Measurements from ENCODE around the gene SS18L1. TPM values are rescaled to one million over a fixed set of nuclear protein-coding genes. Genes with fewer than 3 reads are reported as not detected.

Gene SS18L1
- total RNA-seq, 1 experiment from 2014 or later: 34.1 TPM

DNA sequence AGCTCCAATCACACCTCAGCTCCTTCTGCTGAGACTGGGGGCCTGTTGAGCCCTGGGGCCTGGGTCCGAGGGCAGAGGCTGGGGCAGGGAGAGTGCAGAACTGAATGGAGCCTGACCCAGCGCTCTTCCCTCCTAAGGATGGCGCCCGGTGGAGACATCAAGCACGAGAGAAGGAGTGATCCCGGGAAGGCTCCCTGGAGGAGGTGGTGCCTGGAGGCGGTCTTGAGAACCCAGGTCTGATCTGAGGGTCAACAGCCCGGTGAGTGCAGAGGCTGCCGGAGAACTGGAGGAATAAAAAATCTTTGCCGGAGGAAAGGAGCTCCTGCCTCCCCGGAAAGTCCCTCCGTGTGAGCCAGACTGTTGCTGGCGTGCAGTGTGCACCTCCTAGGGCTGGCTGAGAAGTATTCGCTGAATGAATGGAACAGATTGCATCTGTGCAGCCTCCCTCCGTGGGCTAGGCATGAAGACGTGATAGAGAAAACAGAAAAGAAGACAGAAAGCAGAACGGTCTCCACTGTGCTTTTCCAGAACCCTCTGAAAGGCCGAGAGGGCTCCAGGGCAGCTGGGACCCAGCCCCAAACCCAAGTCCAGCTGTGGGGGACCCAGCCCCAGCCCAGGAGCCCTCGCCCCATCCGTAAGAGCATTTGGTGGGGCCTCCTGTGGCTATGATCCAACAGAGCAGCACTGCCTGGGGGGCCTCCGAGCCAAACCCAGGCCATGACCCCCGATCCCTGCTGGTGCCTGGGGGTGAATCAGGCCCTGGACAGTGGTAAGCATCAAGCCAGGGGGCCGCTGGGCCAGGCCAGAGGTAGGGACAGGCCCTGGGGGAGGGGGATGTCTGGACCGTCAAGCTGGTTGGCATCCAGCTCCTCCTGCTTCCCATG, 83.4 kb downstream of the SS18L1 start (continued):
- TF ChIP-seq, protein P1, sequence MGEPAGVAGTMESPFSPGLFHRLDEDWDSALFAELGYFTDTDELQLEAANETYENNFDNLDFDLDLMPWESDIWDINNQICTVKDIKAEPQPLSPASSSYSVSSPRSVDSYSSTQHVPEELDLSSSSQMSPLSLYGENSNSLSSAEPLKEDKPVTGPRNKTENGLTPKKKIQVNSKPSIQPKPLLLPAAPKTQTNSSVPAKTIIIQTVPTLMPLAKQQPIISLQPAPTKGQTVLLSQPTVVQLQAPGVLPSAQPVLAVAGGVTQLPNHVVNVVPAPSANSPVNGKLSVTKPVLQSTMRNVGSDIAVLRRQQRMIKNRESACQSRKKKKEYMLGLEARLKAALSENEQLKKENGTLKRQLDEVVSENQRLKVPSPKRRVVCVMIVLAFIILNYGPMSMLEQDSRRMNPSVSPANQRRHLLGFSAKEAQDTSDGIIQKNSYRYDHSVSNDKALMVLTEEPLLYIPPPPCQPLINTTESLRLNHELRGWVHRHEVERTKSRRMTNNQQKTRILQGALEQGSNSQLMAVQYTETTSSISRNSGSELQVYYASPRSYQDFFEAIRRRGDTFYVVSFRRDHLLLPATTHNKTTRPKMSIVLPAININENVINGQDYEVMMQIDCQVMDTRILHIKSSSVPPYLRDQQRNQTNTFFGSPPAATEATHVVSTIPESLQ (CRISPR knock-in tag; IDR thresholded peaks at IDR 0.05): no peak
- TF ChIP-seq ZBTB21 (CRISPR knock-in tag; IDR thresholded peaks at IDR 0.05; ENCODE audit: borderline replicate concordance): no peak
- no peak for TF ChIP-seq OVOL2 (CRISPR knock-in tag; IDR thresholded peaks at IDR 0.05; ENCODE audit: borderline replicate concordance)
- TF ChIP-seq, protein P2, sequence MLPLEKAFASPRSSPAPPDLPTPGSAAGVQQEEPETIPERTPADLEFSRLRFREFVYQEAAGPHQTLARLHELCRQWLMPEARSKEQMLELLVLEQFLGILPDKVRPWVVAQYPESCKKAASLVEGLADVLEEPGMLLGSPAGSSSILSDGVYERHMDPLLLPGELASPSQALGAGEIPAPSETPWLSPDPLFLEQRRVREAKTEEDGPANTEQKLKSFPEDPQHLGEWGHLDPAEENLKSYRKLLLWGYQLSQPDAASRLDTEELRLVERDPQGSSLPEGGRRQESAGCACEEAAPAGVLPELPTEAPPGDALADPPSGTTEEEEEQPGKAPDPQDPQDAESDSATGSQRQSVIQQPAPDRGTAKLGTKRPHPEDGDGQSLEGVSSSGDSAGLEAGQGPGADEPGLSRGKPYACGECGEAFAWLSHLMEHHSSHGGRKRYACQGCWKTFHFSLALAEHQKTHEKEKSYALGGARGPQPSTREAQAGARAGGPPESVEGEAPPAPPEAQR (CRISPR knock-in tag; IDR thresholded peaks at IDR 0.05): no peak

DNA sequence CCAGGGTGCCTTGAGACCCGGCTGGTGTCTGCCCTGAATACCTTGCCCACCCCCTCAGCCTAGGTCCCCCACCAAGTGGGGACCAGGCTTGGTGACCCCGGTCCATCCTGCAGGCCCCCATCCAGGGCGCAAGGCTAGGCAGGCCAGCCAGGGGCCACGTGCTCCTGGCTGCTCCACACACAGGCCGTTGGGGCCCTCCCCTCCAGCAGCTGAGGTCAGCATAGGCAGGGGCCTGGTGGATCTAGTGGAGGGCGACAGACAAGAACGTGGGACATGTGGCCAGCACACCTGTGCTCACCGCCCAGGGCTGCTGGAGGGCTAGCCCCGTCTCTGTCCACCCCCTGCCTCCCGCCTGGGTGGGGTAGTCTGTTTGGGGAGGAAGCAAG, 84.0 kb downstream of the SS18L1 start:
- no peak overlapping the region for H3K27ac Mint-ChIP-seq
- POLR2A ChIA-PET: no interaction called here
- H3K4me1 Mint-ChIP-seq: peaks cover 3% of the 10 kb centered on the region
- CTCF ChIA-PET: interaction anchor here (1.0 to 1.1 kb wide), 2 partner anchors 9 to 45 kb away, joined by 3 to 4 read pairs; no protein-coding TSS in a partner anchor
- H3K4me3 Mint-ChIP-seq: no peak overlapping the region
- no peaks in the 10 kb centered on the region for H3K36me3 Mint-ChIP-seq
- DNase-seq (ENCODE audit: low spot score): no peak
- no peaks in the 10 kb centered on the region for H3K9me3 Mint-ChIP-seq
- peak; percentile 9; the same call in 1 of the 2 replicates for ATAC-seq
- TF ChIP-seq, protein P3, sequence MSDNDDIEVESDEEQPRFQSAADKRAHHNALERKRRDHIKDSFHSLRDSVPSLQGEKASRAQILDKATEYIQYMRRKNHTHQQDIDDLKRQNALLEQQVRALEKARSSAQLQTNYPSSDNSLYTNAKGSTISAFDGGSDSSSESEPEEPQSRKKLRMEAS (CRISPR knock-in tag; IDR thresholded peaks at IDR 0.05): no peak
- no peak for TF ChIP-seq ZNF416 (CRISPR knock-in tag; IDR thresholded peaks at IDR 0.05)
- TF ChIP-seq, protein P4, sequence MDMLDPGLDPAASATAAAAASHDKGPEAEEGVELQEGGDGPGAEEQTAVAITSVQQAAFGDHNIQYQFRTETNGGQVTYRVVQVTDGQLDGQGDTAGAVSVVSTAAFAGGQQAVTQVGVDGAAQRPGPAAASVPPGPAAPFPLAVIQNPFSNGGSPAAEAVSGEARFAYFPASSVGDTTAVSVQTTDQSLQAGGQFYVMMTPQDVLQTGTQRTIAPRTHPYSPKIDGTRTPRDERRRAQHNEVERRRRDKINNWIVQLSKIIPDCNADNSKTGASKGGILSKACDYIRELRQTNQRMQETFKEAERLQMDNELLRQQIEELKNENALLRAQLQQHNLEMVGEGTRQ (CRISPR knock-in tag; IDR thresholded peaks at IDR 0.05): 0 out of 2 replicates have a peak, but pooled peaks have one; percentile 25
- H3K27me3 Mint-ChIP-seq (ENCODE audit: low read depth): peaks cover 5% of the 10 kb centered on the region; the same call in 1 of the 2 replicates

DNA sequence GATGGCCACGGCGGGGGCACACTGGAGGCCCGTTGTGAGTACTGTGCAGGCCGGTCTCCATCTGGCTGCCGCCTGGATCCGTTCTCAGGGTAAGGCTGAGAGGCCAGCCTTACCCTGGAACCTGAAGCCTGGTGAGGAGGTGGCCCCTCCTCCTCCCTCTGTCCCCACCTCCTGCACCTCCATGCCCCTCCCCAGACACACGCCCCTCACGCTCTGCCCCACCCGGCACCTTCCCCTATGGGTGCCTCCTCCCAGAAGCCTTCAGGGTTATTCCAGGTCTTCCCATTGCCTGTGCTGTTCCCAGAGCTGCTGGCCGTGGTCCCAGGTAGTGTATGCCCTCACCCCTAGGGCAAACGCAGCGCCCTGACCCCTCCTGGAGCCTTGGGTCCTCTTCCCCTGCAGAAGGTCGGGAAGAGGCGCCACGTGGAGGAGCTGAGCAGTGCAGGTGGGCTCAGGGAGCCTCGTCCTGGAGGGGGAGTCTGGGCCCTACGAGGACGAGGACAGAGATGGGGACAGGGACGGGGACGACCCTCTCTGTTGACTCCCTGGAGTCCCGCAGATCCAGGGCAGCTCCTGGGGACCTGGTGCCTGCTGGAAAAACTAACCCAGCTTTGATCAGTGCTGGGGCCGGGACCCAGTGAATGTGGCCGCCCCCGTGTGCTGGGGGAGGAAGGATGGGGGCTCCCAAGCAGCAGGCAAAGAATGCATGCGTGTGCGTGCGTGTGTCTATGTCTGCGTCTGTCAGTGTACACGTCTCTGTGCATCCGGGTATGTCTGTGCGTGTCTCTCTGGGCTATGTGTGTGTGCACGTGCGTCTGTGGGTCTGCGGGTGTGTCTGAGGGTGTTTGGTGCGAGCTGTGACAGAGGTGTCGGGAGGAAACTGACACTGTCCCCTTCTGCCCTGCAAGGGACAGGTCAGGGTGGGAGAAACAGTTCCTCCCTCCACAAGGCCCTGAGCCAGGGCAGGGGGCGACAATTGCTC, 84.7 kb downstream of the SS18L1 start:
- ChIA-PET CTCF (interaction anchor here (0.7 to 1.1 kb wide), 3 partner anchors 8 to 44 kb away, joined by 3 to 4 read pairs (median 3); no protein-coding TSS in a partner anchor), POLR2A (no interaction called here)
- Mint-ChIP-seq H3K9me3 (no peaks in the 10 kb centered on the region), H3K27ac (no peak overlapping the region), H3K36me3 (no peaks in the 10 kb centered on the region), H3K4me1 (peaks cover 3% of the 10 kb centered on the region), H3K4me3 (no peak overlapping the region), H3K27me3 (ENCODE audit: low read depth) (peaks cover 4% of the 10 kb centered on the region; the same call in 1 of the 2 replicates)
- DNase-seq (ENCODE audit: low spot score): peak; percentile 59
- ATAC-seq: peak; percentile 95
- TF ChIP-seq, protein P5, sequence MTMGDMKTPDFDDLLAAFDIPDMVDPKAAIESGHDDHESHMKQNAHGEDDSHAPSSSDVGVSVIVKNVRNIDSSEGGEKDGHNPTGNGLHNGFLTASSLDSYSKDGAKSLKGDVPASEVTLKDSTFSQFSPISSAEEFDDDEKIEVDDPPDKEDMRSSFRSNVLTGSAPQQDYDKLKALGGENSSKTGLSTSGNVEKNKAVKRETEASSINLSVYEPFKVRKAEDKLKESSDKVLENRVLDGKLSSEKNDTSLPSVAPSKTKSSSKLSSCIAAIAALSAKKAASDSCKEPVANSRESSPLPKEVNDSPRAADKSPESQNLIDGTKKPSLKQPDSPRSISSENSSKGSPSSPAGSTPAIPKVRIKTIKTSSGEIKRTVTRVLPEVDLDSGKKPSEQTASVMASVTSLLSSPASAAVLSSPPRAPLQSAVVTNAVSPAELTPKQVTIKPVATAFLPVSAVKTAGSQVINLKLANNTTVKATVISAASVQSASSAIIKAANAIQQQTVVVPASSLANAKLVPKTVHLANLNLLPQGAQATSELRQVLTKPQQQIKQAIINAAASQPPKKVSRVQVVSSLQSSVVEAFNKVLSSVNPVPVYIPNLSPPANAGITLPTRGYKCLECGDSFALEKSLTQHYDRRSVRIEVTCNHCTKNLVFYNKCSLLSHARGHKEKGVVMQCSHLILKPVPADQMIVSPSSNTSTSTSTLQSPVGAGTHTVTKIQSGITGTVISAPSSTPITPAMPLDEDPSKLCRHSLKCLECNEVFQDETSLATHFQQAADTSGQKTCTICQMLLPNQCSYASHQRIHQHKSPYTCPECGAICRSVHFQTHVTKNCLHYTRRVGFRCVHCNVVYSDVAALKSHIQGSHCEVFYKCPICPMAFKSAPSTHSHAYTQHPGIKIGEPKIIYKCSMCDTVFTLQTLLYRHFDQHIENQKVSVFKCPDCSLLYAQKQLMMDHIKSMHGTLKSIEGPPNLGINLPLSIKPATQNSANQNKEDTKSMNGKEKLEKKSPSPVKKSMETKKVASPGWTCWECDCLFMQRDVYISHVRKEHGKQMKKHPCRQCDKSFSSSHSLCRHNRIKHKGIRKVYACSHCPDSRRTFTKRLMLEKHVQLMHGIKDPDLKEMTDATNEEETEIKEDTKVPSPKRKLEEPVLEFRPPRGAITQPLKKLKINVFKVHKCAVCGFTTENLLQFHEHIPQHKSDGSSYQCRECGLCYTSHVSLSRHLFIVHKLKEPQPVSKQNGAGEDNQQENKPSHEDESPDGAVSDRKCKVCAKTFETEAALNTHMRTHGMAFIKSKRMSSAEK (CRISPR knock-in tag; IDR thresholded peaks at IDR 0.05; ENCODE audit: borderline replicate concordance): no peak
- TF ChIP-seq SMAD3 (CRISPR knock-in tag; IDR thresholded peaks at IDR 0.05; ENCODE audit: borderline replicate concordance) (0 out of 2 replicates have a peak, but pooled peaks have one; percentile 66), ZNF121 (CRISPR knock-in tag; IDR thresholded peaks at IDR 0.05) (peak; percentile 83), IRF2 (CRISPR knock-in tag; IDR thresholded peaks at IDR 0.05; ENCODE audit: borderline replicate concordance, low read depth) (no peak), RELA (CRISPR knock-in tag; IDR thresholded peaks at IDR 0.05; ENCODE audit: borderline replicate concordance) (peak; percentile 77; the same call in 1 of the 2 replicates), ZNF138 (CRISPR knock-in tag; conservative IDR thresholded peaks at IDR 0.05) (0 out of 2 replicates have a peak, but pooled peaks have one; percentile 40), EMX1 (CRISPR knock-in tag; IDR thresholded peaks at IDR 0.05) (no peak), ZNF423 (CRISPR knock-in tag; IDR thresholded peaks at IDR 0.05) (0 out of 2 replicates have a peak, but pooled peaks have one; percentile 3)
- TF ChIP-seq, protein P6, sequence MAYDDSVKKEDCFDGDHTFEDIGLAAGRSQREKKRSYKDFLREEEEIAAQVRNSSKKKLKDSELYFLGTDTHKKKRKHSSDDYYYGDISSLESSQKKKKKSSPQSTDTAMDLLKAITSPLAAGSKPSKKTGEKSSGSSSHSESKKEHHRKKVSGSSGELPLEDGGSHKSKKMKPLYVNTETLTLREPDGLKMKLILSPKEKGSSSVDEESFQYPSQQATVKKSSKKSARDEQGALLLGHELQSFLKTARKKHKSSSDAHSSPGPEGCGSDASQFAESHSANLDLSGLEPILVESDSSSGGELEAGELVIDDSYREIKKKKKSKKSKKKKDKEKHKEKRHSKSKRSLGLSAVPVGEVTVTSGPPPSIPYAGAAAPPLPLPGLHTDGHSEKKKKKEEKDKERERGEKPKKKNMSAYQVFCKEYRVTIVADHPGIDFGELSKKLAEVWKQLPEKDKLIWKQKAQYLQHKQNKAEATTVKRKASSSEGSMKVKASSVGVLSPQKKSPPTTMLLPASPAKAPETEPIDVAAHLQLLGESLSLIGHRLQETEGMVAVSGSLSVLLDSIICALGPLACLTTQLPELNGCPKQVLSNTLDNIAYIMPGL (CRISPR knock-in tag; IDR thresholded peaks at IDR 0.05): no peak
- TF ChIP-seq, protein P7, sequence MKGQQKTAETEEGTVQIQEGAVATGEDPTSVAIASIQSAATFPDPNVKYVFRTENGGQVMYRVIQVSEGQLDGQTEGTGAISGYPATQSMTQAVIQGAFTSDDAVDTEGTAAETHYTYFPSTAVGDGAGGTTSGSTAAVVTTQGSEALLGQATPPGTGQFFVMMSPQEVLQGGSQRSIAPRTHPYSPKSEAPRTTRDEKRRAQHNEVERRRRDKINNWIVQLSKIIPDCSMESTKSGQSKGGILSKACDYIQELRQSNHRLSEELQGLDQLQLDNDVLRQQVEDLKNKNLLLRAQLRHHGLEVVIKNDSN (CRISPR knock-in tag; IDR thresholded peaks at IDR 0.05): 0 out of 2 replicates have a peak, but pooled peaks have one; percentile 27

All from WTC11 (cell line).